Colon (tissue), 2 donors: ENCODE results near the gene MFSD2A.
"Not testable (repeated sequence)": the region's sequence is repeated elsewhere in the genome, so short reads cannot be mapped to it uniquely, and the experiment has no call there.

Source experiments
- FAIRE-seq: peaks from 2 replicates; lab custom pipeline; 2012; peaks lifted over from hg19 to GRCh38; lab: Jason Lieb, UNC
- donor health status: control.
- donor health status: control.

Gene MFSD2A

DNA sequence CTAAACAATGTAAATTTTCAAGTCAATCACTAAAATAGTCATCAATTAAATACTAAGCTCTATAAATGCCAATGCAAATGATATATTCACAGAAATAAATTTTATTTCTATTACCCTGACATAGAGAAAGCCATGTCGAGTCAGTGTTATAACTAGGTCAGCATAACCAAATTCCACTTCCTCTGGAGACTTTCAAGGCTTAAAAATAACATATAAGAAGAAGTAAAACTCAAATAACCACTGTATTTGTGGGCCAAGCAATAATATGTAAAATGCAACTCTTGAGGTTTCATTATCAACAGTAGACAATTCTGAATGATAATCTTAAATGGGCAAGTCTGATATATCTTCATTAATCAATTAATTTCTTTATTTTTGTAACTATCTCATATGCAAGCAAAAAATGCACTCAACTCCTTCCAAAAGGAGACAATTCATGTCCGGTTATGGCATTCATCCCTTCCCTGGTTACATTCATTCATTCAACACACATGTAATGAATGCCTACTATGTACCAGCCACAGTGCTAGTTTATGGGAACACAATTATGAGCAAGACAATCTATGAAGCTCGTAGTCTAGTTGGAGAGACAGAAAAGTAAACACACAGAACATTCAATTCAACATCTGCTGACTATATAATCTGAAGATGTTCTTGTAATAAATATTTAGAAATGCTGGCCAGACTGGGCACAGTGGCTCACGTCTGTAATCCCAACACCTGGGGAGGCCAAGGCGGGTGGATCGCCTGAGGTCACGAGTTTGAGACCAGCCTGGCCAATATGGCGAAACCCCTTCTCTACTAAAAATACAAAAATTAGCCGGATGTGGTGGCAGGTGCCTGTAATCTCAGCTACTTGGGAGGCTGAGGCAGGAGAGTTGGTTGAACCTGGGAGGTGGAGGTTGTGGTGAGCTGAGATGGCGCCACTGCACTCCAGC lies 48.5 kb downstream of the MFSD2A start:
- no peak for FAIRE-seq

DNA sequence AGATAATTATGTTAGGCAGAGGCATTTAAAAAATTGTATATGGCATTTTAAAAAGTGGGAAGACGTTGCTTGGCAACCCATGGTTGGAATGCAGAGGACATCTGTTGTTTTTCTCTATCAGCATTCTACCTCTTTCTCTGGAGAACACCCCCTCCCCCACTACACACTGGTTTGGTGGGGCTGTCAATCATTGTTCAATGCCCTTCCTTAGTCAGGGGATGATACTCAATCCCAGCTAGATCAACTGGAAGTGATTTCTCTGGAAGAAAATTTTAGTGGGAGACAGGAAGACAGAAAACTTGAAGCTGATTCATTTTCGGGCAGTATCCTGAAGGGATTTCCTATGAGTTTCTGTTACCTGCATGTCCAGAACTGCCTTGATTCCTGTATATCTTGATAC lies 49.9 kb downstream of the MFSD2A start:
- FAIRE-seq, result no peak

DNA sequence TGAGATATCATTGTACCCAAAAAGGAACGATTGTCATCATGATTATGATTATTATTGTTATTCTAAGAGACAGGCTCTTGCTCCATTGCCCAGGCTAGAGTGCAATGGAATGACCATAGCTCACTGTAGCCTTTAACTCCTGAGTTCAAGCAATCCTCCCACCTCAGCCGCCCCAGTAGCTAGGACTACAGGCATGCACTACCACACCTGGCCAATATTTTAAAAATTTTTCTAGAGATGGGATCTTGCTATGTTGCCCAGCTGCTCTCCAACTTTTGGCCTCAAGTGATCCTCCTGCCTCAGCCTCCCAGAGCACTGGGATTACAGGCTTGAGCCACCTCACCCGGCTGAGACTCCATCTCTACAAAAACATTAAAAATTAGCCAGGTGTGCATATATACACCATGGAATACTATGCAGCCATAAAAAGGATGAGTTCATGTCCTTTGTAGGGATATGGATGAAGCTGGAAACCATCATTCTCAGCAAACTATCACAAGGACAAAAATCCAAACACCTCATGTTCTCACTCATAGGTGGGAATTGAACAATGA lies 52.6 kb downstream of the MFSD2A start:
- FAIRE-seq, result not testable (repeated sequence)

DNA sequence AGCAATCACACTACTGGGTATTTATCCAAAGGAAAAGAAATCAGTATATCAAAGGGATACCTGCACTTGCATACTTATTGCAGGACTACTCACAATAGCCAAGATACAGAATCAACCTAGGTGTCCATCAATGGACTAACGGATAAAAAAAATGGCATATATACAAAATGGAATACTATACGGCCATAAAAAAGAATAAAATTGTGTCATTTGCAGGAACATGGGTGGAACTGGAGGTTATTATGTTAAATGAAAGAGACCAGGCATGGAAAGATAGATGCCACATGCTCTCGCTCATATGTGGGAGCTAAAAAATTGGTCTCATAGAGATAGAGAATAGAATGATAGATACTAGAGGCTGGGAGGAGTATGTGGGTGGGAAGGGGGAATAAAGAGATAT lies 56.3 kb downstream of the MFSD2A start:
- FAIRE-seq, result no peak

DNA sequence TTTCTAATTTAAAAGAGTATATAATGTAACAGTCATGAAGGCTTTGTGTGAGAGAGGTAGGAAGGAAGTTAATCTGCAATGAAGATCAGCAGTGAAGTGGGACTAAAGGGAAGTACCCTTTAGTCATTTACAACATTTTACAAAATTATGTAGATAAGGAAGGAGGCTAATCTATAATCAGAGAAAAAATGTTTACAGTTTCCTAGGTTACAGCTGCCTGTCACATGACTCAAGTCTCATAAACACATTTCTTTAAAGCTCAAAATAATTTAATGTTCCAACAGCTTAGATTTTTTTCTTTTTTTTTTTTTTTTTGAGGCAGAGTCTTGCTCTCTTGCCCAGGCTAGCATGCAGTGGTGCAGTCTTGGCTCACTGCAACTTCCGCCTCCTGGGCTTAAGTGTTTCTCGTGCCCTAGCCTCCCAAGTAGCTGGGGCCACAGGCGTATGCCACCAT lies 59.3 kb downstream of the MFSD2A start:
- no peak for FAIRE-seq

DNA sequence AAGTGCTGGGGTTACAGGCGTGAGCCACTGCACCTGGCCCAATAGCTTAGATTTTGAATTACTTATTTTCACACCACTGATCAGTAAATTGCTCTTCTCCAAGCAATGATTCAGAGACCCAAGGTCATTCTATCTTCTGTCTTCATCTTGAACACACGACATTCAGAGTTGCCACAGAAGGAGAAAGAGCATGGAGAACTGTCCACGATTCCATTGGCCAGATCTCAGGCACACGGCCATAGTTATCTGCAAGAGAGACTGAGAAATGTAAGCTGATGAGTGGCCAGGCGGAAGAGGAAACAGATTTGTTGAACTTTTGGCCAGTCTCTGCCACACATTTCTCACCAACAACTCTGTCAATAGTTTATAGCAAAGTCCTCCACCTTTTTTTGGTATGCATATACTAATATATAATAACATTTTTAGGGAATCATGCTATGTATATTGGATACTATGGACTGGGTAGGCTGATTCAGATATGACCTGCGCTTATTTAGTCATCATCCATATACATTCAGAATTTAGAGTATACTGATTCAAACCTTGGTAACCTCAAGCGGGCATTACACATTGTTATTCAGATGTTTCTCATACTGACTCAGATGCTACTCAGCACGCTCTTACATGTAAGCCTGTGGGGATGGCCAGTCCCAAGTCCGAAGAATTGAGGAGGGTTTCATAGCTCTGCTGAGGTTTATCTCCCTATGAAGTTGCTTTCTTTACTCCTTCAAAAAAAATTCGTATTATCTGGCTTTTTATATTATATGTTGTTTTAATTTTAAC lies 60.1 kb downstream of the MFSD2A start:
- no peak for FAIRE-seq

DNA sequence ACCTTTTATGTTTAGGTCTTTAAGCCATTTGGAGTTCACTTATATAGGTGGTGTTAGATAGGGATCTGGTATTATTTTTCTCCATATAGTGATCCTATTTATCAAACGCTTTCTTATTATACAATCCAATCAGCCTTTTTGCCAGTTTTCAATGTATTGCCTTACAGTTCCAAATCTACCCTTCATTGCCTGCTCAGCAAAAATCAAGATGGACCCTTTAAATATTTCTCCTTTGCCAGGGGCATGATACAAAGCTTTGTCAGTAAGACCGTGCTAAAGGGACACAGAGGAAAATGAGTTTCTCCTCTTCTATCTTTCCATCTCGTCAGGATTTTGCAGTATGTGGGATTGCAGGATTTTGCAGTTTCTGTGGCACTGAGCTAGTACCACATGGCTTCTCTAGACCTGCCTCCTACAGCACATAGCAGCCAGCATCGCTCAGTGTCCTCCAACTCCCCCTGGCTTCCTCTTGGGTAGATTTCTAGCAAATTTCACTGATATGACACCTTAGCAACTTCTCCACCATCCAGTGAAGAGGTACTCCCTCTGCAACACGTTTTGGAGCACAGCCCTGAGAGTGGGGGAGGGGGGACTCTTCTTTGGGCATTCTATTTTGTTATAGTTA lies 63.1 kb downstream of the MFSD2A start:
- no peak for FAIRE-seq
